Measurements from ENCODE around the gene STK4.

The STK4 gene

GRCh38 chr20:45091366-45091765, 125.1 kb downstream of the STK4 start:
- no peak for DNase-seq

- no peak for DNase-seq
Measured at GRCh38 chr20:45092898-45093297, 126.6 kb downstream of the STK4 start.

GRCh38 chr20:45094201-45094600, 127.9 kb downstream of the STK4 start:
- no peak for DNase-seq

DNA sequence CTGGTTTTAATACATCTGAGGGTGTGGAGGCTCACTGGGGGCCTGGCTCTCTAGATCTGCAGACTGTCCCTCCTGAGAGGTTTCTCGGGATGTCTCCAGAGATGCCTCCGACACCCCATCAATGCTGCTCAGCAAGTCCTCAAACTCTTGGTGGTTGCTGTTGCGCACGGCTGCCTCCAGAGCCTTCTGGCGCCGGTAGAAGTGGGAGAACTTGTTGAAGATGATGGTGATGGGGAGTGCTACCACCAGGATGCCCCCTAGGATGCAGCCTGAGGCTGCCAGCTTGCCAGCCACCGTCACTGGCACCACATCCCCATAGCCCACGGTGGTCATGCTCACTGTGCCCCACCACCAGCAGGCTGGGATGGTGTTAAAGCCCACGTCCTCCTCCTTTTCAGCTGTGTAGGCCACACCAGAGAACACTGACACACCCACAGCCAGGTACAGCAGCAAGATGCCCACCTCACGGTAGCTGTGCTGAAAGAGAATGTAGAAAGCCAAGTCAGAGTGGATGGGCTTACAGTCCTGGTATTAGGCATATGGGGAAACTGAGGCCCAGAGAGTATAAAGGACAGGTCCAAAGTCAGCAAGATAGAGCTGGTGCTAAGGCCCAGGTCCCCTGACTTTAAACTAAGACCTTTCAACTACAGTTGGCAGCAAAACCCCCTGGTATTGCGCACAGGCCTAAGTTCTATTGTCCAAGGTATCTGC, 128.7 kb downstream of the STK4 start:
- no peak for DNase-seq

- peak; percentile 51 for DNase-seq
Measured at GRCh38 chr20:45095805-45096238, 129.5 kb downstream of the STK4 start.

GRCh38 chr20:45096781-45097180, 130.5 kb downstream of the STK4 start:
- no peak for DNase-seq

DNA sequence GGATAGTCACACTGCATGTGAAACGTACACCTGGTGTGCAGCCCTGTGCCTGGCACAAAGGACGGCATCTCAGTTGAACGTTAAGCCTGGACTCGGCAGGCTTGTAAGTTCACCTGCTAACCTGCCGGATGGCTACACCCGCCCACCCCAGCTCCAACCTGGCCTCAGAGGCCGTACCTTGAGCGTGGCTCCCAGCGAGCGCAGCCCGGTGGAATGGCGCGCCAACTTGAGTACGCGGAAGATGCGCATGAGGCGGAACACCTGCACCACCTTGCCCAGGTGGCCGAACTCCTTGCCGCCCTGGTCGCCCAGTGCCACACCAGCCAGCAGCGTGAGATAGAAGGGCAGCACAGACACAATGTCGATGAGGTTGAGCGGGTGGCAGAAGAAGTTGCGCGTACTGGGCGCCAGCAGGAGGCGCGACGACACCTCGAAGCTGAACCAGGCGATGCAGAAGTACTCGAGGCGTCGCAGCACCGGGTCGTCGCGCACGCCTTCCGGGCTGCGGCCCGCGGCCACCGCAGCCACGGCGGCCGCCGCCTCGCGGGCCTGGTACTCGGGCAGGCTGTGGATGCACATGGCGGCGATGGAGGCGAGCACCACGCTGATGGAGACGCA, 131.3 kb downstream of the STK4 start:
- peak; percentile 27 for DNase-seq

- no peak for DNase-seq
Measured at GRCh38 chr20:45098103-45098773, 131.9 kb downstream of the STK4 start.

DNA sequence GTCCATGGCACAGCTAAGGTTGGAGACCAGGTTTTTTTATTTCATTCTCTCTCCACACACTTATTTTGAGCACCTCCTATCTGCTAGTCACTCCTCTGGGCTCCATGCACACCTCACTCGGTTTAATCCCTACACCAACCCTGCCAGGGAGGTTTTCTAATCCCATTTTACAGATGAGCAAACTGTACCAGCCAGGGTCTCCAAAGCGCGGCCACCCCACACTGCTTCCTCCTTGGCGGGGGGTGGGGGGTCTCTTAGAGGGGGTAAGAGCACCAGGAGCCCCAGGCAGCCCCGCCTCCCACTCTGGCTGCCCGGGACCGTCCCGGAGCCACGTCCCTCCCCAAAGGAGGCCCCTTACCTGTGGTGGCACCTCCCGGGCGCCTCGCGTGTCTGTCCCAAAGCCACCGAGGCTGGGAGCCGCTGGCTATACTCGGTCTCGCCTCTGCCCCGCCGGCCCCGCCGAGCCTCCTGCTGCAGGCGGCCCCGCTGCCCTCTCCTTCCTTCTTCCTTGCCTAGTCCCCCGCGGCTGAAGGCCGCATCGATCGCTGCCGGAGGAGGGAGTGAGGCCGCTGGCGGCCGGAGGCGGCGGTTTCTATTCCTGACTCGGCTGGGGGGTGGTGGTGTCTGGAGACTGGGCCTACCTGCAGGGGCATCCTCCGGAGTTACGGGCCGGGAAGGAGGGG, 134.4 kb downstream of the STK4 start, which contains the start of gene KCNS1:
Gene KCNS1 (minus strand): TSS at position 565 of the 683 bp plus-strand sequence. CDS start 1,891 bp downstream, outside the sequence.
- DNase-seq = no peak

DNA sequence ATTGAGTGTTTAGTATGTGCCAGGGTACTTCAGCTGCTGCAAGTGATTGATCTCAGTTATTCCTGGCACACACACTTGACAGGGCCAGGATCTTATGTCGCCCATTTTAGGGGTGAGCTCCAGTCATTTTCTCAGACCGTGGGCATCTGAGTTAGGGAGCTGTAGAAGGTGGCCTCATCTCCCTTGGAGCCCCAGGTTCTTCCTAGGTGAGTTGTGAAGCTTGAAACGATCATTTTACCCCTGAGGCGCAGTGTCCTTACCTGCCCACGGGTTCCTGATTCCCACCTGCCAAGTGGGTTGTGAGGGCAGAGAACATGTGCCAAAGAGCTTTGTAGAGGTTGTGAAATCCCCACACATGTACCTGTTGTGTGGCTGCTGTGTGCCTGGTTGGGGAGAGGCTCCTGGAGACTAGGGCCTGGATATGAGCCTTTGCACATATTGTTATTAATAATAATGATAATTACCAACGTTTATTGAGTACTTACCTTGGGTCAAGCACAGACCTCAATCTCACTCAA, 135.1 kb downstream of the STK4 start:
- DNase-seq = no peak

- no peak for DNase-seq
Measured at GRCh38 chr20:45103072-45103471, 136.8 kb downstream of the STK4 start.

- no peak for DNase-seq
Measured at GRCh38 chr20:45104786-45105185, 138.5 kb downstream of the STK4 start.

- no peak for DNase-seq
Measured at GRCh38 chr20:45105317-45105716, 139.0 kb downstream of the STK4 start.

DNA sequence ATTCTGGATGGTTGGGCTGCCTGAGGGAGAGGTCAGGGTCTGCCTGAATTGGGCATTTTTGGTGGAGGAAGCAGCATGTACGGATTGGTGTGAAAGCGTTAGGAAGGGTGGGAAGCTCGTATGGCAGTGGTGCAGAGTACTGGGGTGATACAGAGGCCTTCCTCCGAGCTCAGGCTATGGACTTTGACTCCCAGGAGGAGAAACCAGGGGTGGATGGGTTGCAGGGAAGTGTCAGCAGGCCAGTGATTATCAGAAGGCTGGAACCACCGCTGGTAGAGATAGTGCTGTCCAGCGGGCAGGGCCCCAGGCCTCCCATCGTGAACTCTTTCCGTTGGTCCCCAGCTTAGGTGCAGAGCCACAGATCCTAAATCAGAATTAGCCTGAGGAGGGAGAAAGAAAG, 143.3 kb downstream of the STK4 start:
- DNase-seq = no peak

GRCh38 chr20:45110301-45110700, 144.0 kb downstream of the STK4 start:
- no peak for DNase-seq

- no peak for DNase-seq
Measured at GRCh38 chr20:45111285-45111684, 145.0 kb downstream of the STK4 start.

GRCh38 chr20:45111799-45112471, 145.6 kb downstream of the STK4 start:
- DNase-seq = no peak

- DNase-seq = no peak
Measured at GRCh38 chr20:45112754-45113153, 146.4 kb downstream of the STK4 start.

GRCh38 chr20:45113865-45114264, 147.6 kb downstream of the STK4 start:
- DNase-seq = no peak

DNA sequence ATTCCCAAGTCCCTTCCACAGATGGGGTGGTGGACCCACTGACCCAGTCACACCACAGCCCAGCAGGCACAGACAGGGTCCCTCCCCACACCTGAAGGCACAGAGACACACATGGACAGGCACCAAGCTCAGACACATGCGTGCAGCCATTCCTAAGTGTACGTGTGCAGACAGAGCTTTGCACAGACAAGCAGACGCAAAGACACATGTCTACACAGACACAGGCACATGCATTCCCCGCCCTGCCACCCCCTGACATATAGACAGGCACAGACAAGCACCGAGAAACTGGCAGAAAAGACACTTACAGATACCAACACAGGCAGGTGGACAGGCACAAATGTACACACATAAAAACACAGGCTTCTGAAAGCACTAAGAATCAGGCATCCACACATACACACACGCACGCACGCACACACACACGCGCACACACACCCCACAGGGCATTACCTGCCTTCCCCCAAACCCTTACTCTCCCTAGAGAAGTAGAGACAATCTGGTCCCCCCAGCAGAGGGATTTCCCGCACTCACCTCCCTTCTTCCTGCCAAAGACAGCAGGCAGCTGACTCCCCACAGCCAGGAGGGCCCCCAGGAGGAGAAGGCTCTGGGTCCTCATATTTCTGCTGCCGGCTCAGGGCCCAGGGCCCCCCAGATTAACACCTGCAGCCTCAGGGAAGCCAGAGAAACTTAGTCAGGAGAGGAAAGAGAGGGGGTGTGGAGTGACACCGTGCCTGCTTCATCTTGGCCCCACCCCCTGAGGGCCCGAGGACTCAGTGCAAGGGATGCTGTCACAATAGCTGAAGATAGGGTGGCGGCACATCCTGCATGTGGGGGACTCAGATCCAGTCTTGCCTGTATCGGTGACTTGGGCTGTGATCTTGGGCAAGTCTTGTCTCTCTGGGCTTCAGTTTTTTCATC, 148.4 kb downstream of the STK4 start, which contains the start of gene WFDC5:
Gene WFDC5 (minus strand): TSS at position 710 of the 921 bp plus-strand sequence. CDS start 91 bp downstream, at position 619.
- DNase-seq = no peak

- no peak for DNase-seq
Measured at GRCh38 chr20:45115386-45115774, 149.1 kb downstream of the STK4 start.
